ENCODE results near the gene MED15. TPM values are rescaled to one million over a fixed set of nuclear protein-coding genes. Genes with fewer than 3 reads are reported as not detected.

The MED15 gene, protein sequence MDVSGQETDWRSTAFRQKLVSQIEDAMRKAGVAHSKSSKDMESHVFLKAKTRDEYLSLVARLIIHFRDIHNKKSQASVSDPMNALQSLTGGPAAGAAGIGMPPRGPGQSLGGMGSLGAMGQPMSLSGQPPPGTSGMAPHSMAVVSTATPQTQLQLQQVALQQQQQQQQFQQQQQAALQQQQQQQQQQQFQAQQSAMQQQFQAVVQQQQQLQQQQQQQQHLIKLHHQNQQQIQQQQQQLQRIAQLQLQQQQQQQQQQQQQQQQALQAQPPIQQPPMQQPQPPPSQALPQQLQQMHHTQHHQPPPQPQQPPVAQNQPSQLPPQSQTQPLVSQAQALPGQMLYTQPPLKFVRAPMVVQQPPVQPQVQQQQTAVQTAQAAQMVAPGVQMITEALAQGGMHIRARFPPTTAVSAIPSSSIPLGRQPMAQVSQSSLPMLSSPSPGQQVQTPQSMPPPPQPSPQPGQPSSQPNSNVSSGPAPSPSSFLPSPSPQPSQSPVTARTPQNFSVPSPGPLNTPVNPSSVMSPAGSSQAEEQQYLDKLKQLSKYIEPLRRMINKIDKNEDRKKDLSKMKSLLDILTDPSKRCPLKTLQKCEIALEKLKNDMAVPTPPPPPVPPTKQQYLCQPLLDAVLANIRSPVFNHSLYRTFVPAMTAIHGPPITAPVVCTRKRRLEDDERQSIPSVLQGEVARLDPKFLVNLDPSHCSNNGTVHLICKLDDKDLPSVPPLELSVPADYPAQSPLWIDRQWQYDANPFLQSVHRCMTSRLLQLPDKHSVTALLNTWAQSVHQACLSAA
- 40.3 and 50.9 TPM in 2 replicates for total RNA-seq

DNA sequence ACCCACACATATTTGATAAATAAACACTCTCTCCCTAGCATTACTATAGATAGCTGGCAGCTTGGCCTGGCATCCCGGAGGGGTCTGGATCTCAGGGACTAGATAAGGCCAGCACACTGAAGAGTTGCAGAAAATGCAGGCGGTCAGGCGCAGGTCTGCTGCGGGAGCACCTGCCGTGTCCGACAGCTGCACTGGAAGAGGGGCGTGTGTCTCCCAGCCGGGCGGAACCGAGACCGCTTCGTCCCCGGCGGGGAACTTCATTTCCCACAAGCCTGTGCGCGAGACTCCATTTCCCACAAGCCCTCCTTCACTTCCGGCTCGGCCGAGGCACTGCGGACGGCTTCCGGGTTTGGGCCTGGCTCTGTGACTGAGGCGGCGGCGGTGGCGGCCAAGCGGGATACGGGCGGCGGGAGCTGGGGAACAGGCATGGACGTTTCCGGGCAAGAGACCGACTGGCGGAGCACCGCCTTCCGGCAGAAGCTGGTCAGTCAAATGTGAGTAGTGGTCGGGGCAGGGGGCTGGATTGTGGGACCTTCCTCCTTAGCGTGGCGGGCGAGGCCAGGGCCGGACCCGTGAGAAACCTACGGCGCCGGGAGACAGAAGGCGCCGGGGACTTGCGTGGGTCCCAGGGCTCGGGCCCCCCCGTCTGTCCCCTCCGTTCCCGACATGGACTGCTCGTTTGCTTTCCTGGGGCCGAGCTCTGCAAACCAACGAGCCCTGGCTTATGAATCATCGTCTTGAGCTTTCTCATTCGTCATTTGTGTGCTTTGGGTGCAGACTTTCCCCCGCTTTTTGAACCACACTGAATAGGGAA, at the start of gene MED15:
Gene MED15, plus strand, starts transcription at position 358 of the 814 bp plus-strand sequence. Its CDS starts 69 bp downstream, at position 427.

DNA sequence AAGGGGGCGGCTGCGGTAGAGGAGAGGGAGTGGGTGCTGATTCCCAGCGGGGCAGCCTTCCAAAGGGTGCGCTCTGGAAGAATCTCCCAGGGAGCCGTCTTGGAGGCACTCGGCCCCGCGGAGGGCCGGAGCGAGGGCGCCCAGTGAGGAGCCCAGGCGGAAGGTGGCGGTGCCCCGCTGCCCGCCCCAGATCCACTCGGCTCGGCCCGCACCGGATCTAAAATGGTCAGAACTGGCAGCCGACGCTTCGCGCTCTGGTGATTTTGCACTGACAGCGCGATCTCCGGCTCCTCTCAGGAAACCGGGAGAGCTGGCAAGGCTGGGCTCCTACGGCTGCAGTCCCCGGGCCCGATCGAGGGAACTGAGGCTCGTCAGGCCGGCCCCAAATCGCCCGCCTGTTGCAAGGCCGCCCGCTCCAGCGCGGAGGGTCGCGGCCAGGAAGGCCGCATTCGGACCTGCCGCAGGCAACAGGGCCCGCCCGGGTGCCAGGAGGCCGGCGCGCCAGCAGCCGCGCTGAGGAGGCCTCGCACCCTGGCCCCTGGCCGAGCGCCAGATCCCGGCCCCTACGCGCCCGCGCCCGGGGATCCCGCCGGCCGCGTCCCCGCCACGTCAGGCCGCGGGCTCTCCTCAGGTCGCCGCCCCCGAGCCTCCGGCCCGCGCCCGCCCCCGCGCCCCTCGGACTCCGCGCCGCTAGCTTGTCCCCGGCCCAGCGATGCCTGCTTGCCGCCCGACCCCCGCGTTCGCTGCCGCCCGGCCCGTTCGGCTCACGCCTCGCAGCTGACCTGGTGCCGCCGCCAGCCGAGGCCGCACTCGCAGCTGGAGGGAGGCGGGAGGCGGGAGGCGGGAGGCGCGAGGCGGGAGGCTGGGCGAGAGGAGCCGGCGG, 12.2 kb upstream of the MED15 start, which contains the start of gene KLHL22:
Gene KLHL22, minus strand, starts transcription at position 818 of the 883 bp plus-strand sequence. CDS start 6,584 bp downstream, outside the sequence.

Other genes starting within 250 kb of the MED15 start
- 0.32 and 0.91 TPM in 2 replicates for gene RTN4R, start 239.3 kb upstream of the MED15 start, total RNA-seq
- gene DGCR6L, start 187.6 kb upstream of the MED15 start, total RNA-seq: 65.7 and 76.7 TPM in 2 replicates
- 14.4 and 33.1 TPM in 2 replicates for gene ZNF74, start 113.5 kb upstream of the MED15 start, total RNA-seq
- gene SCARF2, start 69.8 kb upstream of the MED15 start, total RNA-seq: 26.1 and 65.1 TPM in 2 replicates
- gene KLHL22, start 11.8 kb upstream of the MED15 start, total RNA-seq: 21.2 and 23.5 TPM in 2 replicates